ENCODE data around the gene ZBTB7C.

The ZBTB7C gene

DNA sequence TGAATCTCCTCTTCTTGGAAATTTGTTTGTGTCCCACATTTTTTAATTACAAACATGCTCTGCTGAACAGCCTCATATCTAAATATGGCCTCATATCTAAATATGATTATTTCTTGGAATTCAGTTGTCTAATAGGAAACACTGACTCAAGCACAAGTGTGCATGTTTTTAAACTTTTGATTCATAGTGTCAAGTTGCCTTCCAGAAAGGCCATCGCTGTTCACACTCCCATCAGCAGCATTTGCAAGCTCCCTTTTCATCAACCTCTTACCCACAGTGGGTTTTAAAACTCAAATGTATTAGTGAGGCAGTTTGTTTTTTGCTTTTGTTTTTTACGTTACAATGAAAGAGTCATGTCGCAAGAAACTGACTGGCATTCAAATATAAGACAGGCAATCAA, 413.5 kb downstream of the ZBTB7C start:
- H3K4me1 ChIP-seq (ENCODE audit: control insufficient read depth in 5 of 5, insufficient read depth in 5 of 5, low read length in 5 of 5): peaks cover 0 to 7% (median 4%) of the 10 kb centered on the region in 5 donors
- no peak overlapping the region for H3K4me3 ChIP-seq (ENCODE audit: low read depth in 1 of 5, low read length in 5 of 5)
- H3K36me3 ChIP-seq (ENCODE audit: control insufficient read depth in 5 of 5, insufficient read depth in 5 of 5, low read length in 5 of 5): no peaks in the 10 kb centered on the region
- no peaks in the 10 kb centered on the region for H3K27me3 ChIP-seq (ENCODE audit: control insufficient read depth in 5 of 5, insufficient read depth in 4 of 5, low read length in 5 of 5)
- no peak overlapping the region for H3K9ac ChIP-seq (ENCODE audit: low read length in 5 of 5)
- H3K9me3 ChIP-seq (ENCODE audit: control insufficient read depth in 5 of 5, low read length in 5 of 5): peaks cover 0 to 12% (median 8%) of the 10 kb centered on the region in 5 donors
- no peak overlapping the region for H3K27ac ChIP-seq (ENCODE audit: low read depth, low read length)

DNA sequence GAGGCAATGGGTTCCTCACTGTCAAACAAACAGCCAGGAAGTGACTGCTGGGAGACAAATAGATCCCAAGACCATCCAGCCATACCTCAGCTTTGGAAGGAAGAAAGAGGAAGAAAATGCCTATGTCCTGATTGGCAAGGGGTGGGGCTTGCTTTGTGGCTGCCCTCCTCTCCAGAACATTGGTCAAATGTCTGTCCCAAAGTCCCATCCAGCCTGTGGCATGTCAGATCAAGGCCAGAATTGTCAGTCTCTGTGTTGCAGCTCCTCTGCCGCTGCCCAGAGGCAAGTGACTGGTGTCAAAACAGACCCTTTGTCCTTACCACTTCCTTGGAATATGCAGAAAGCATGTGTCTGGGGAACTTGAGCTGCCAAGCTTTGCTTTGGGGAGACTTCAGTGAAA, 415.8 kb downstream of the ZBTB7C start:
- H3K27me3 ChIP-seq (ENCODE audit: control insufficient read depth in 5 of 5, insufficient read depth in 4 of 5, low read length in 5 of 5): no peaks in the 10 kb centered on the region
- peaks cover 0 to 12% (median 8%) of the 10 kb centered on the region in 5 donors for H3K9me3 ChIP-seq (ENCODE audit: control insufficient read depth in 5 of 5, low read length in 5 of 5)
- peaks cover 0 to 7% (median 4%) of the 10 kb centered on the region in 5 donors for H3K4me1 ChIP-seq (ENCODE audit: control insufficient read depth in 5 of 5, insufficient read depth in 5 of 5, low read length in 5 of 5)
- no peak overlapping the region for H3K9ac ChIP-seq (ENCODE audit: low read length in 5 of 5)
- no peaks in the 10 kb centered on the region for H3K36me3 ChIP-seq (ENCODE audit: control insufficient read depth in 5 of 5, insufficient read depth in 5 of 5, low read length in 5 of 5)
- no peak overlapping the region for H3K27ac ChIP-seq (ENCODE audit: low read depth, low read length)
- H3K4me3 ChIP-seq (ENCODE audit: low read depth in 1 of 5, low read length in 5 of 5): no peak overlapping the region

DNA sequence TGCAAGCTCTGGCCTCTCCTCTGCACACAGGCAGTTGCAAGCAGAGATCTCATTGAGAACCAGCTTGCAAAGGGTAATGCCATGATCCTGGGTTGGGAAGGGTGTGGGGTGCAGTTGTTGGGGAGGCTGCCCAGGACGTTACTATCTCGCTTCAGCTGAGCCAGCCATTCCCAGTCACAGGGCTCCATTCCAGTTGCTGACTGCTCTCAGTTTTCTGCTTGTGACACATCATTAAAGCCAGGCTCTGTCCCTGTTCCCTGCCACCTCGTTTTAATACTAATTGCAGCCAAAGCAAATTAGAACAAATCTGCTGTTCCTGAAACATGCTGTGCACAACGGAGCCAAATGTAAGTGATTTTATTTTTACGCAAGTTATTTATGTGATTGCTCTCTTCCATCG, 416.2 kb downstream of the ZBTB7C start:
- Histone ChIP-seq H3K9ac (ENCODE audit: low read length in 5 of 5) (no peak overlapping the region), H3K4me1 (ENCODE audit: control insufficient read depth in 5 of 5, insufficient read depth in 5 of 5, low read length in 5 of 5) (peaks cover 0 to 7% (median 4%) of the 10 kb centered on the region in 5 donors), H3K9me3 (ENCODE audit: control insufficient read depth in 5 of 5, low read length in 5 of 5) (peaks cover 0 to 12% (median 8%) of the 10 kb centered on the region in 5 donors), H3K27ac (ENCODE audit: low read depth, low read length) (no peak overlapping the region), H3K27me3 (ENCODE audit: control insufficient read depth in 5 of 5, insufficient read depth in 4 of 5, low read length in 5 of 5) (no peaks in the 10 kb centered on the region), H3K36me3 (ENCODE audit: control insufficient read depth in 5 of 5, insufficient read depth in 5 of 5, low read length in 5 of 5) (no peaks in the 10 kb centered on the region), H3K4me3 (ENCODE audit: low read depth in 1 of 5, low read length in 5 of 5) (no peak overlapping the region)

DNA sequence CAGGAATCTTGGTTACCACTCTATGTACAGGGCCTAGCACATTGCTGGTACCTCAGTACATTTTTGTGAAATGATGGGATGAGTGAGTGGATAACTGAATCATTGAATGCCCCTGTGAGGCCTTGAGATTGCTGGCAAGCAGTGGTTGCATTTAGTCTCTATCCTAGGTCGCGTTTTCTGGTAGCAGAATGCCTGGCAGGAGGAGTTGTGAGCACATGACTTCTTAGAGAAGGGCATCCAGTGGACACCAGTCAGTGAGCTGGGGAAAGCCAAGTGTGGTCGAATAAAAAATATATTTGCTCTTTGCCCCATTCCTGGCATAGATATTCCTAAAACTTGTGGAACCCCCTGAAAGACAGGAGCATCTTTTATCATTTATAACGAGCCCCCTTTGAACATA, 416.9 kb downstream of the ZBTB7C start:
- Histone ChIP-seq H3K4me1 (ENCODE audit: control insufficient read depth in 5 of 5, insufficient read depth in 5 of 5, low read length in 5 of 5) (peaks cover 0 to 7% (median 4%) of the 10 kb centered on the region in 5 donors), H3K36me3 (ENCODE audit: control insufficient read depth in 5 of 5, insufficient read depth in 5 of 5, low read length in 5 of 5) (no peaks in the 10 kb centered on the region), H3K27ac (ENCODE audit: low read depth, low read length) (no peak overlapping the region), H3K4me3 (ENCODE audit: low read depth in 1 of 5, low read length in 5 of 5) (no peak overlapping the region), H3K9me3 (ENCODE audit: control insufficient read depth in 5 of 5, low read length in 5 of 5) (peaks cover 0 to 8% (median 2%) of the 10 kb centered on the region in 5 donors), H3K9ac (ENCODE audit: low read length in 5 of 5) (no peak overlapping the region), H3K27me3 (ENCODE audit: control insufficient read depth in 5 of 5, insufficient read depth in 4 of 5, low read length in 5 of 5) (no peaks in the 10 kb centered on the region)

DNA sequence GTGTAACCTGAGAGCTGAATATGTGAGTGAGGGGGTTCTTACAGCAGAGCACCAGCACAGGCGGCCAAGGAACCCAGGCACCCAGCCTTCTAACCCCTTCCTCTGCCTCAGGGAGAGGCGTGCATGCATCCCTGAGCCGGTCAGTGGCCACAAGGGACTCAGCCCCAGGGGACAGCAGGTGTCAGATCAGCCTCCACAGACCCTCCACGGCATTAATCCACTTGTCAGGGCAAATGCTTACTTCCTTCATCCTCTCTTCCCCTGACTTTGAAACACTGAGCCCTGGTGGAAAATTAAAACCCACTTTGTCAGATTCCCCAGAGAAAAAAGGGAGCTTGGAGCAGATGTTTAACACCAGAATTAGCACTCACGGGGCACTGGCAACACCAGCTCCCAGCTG, 418.2 kb downstream of the ZBTB7C start:
- Histone ChIP-seq H3K9ac (ENCODE audit: low read length in 5 of 5) (no peak overlapping the region), H3K4me3 (ENCODE audit: low read depth in 1 of 5, low read length in 5 of 5) (no peak overlapping the region), H3K36me3 (ENCODE audit: control insufficient read depth in 5 of 5, insufficient read depth in 5 of 5, low read length in 5 of 5) (no peaks in the 10 kb centered on the region), H3K9me3 (ENCODE audit: control insufficient read depth in 5 of 5, low read length in 5 of 5) (no peaks in the 10 kb centered on the region), H3K27me3 (ENCODE audit: control insufficient read depth in 5 of 5, insufficient read depth in 4 of 5, low read length in 5 of 5) (no peaks in the 10 kb centered on the region), H3K4me1 (ENCODE audit: control insufficient read depth in 5 of 5, insufficient read depth in 5 of 5, low read length in 5 of 5) (peaks cover 0 to 8% (median 4%) of the 10 kb centered on the region in 5 donors), H3K27ac (ENCODE audit: low read depth, low read length) (no peak overlapping the region)

DNA sequence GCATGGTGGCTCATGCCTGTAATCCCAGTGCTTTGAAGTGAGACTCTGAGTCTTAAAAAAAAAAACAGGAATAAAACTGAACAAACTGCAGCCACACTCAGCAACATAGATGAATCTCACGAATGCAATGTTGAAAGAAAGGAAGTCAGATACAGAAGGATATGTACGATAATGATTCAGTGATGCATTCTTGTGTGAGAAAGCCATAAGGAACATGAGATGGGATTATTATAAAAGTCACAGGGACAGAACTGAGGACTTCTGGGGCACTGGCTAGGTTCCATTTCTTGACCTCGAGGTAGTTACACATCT, 421.8 kb downstream of the ZBTB7C start:
- H3K4me3 ChIP-seq (ENCODE audit: low read depth in 1 of 5, low read length in 5 of 5): no peak overlapping the region
- no peak overlapping the region for H3K9ac ChIP-seq (ENCODE audit: low read length in 5 of 5)
- H3K36me3 ChIP-seq (ENCODE audit: control insufficient read depth in 5 of 5, insufficient read depth in 5 of 5, low read length in 5 of 5): no peaks in the 10 kb centered on the region
- H3K27me3 ChIP-seq (ENCODE audit: control insufficient read depth in 5 of 5, insufficient read depth in 4 of 5, low read length in 5 of 5): no peaks in the 10 kb centered on the region
- H3K4me1 ChIP-seq (ENCODE audit: control insufficient read depth in 5 of 5, insufficient read depth in 5 of 5, low read length in 5 of 5): peaks cover 0 to 9% (median 3%) of the 10 kb centered on the region in 5 donors
- H3K9me3 ChIP-seq (ENCODE audit: control insufficient read depth in 5 of 5, low read length in 5 of 5): no peaks in the 10 kb centered on the region
- no peak overlapping the region for H3K27ac ChIP-seq (ENCODE audit: low read depth, low read length)

DNA sequence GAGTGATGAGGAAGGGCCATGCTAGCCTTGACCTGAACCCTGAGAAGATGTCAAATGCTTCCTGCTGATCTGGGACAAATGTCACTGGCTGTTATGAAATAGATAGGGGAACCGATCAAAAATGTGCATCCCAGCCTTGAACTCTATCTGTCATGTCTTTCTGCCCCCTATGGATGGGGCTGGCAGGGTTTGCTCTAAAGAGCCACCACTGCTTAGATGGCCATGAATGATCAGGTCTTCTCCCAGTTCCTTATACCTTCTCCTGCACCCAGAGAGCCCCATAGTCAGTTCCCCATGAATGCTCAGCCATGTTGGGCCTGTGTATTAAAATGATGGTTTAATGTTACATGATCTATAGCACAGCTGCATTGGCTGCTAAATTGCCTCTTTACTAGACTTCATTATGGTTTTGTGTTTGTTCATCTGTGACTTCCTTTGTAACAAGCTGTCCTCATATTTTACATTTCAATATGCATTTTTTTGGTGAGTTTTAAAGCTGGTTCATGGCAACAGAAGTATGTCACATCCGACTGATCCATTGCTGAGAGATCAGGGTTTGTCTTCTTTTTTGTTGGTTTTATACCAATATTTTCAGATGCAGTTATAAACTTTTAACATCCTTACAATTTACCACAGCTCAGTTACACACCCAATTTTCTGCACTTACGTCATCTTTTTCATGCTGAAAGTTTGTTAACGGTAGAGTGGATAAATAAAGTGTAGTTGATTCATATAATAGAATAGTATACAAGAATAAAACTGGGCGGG, 422.4 kb downstream of the ZBTB7C start:
- Histone ChIP-seq H3K9me3 (ENCODE audit: control insufficient read depth in 5 of 5, low read length in 5 of 5) (no peaks in the 10 kb centered on the region), H3K4me1 (ENCODE audit: control insufficient read depth in 5 of 5, insufficient read depth in 5 of 5, low read length in 5 of 5) (peaks cover 0 to 9% (median 3%) of the 10 kb centered on the region in 5 donors), H3K27ac (ENCODE audit: low read depth, low read length) (no peak overlapping the region), H3K36me3 (ENCODE audit: control insufficient read depth in 5 of 5, insufficient read depth in 5 of 5, low read length in 5 of 5) (no peaks in the 10 kb centered on the region), H3K4me3 (ENCODE audit: low read depth in 1 of 5, low read length in 5 of 5) (no peak overlapping the region), H3K27me3 (ENCODE audit: control insufficient read depth in 5 of 5, insufficient read depth in 4 of 5, low read length in 5 of 5) (no peaks in the 10 kb centered on the region), H3K9ac (ENCODE audit: low read length in 5 of 5) (no peak overlapping the region)

DNA sequence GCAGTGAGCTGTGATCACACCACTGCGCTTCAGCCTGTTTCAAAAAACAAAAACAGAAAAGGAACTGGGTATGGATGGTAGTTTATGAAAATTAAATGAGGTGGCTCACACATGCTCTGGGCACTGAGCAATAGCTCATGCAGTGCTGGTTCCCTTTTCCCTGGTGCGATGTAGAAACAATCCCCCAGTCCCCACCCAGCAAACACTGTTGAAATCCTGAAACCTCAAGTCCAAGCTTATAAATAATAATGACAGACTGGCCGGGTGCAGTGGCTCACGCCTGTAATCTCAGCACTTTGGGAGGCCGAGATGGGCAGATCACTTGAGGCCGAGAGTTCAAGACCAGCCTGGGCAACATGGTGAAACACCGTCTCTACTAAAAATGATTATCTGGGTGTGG, 423.3 kb downstream of the ZBTB7C start:
- Histone ChIP-seq H3K9ac (ENCODE audit: low read length in 5 of 5) (no peak overlapping the region), H3K4me3 (ENCODE audit: low read depth in 1 of 5, low read length in 5 of 5) (no peak overlapping the region), H3K4me1 (ENCODE audit: control insufficient read depth in 5 of 5, insufficient read depth in 5 of 5, low read length in 5 of 5) (peaks cover 0 to 9% (median 3%) of the 10 kb centered on the region in 5 donors), H3K27me3 (ENCODE audit: control insufficient read depth in 5 of 5, insufficient read depth in 4 of 5, low read length in 5 of 5) (no peaks in the 10 kb centered on the region), H3K9me3 (ENCODE audit: control insufficient read depth in 5 of 5, low read length in 5 of 5) (no peaks in the 10 kb centered on the region), H3K36me3 (ENCODE audit: control insufficient read depth in 5 of 5, insufficient read depth in 5 of 5, low read length in 5 of 5) (no peaks in the 10 kb centered on the region), H3K27ac (ENCODE audit: low read depth, low read length) (no peak overlapping the region)

DNA sequence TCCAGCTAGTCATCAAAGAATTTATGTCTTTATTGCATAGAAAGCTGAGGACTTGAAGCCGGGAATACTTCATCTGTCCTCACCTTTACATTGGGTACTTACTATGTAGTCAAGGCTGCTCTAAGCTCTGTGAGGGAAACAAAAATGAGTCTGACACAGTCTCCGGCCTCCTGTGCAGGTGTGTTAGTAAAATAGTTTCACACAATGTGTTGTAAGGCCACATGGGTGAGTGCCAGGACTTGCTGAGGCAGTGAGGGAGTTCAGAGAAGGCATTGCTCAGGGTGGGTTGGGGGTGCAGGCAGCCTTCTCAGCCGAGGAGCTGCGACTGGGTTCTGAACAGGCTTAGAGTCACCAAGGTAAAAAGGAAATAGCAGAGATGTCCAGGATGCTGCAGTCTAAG, 424.2 kb downstream of the ZBTB7C start:
- H3K4me1 ChIP-seq (ENCODE audit: control insufficient read depth in 5 of 5, insufficient read depth in 5 of 5, low read length in 5 of 5): peaks cover 0 to 9% (median 3%) of the 10 kb centered on the region in 5 donors

DNA sequence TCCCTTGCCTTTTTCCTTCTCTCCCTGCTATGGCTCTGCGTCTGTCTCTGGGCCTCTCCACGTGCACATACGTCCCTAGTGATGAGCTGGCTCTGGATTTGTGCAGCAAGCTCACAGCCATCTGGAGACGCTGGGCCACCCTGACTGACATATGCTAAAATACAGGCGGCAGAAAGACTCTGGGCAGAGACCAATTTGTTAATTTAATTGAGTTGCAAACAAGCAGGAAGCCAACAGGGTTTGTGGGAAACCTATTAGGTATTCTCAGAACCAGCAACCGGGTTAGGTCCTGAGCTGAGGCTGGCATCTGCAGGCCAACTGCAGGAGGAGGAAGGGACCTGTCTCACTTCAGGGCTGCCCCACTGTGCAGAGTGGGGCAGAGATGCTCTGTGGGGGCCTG, 425.2 kb downstream of the ZBTB7C start:
- no peaks in the 10 kb centered on the region for H3K36me3 ChIP-seq (ENCODE audit: control insufficient read depth in 5 of 5, insufficient read depth in 5 of 5, low read length in 5 of 5)
- H3K4me3 ChIP-seq (ENCODE audit: low read depth in 1 of 5, low read length in 5 of 5): no peak overlapping the region
- H3K4me1 ChIP-seq (ENCODE audit: control insufficient read depth in 5 of 5, insufficient read depth in 5 of 5, low read length in 5 of 5): peaks cover 0 to 9% (median 3%) of the 10 kb centered on the region in 5 donors
- no peaks in the 10 kb centered on the region for H3K27me3 ChIP-seq (ENCODE audit: control insufficient read depth in 5 of 5, insufficient read depth in 4 of 5, low read length in 5 of 5)
- no peaks in the 10 kb centered on the region for H3K9me3 ChIP-seq (ENCODE audit: control insufficient read depth in 5 of 5, low read length in 5 of 5)
- no peak overlapping the region for H3K27ac ChIP-seq (ENCODE audit: low read depth, low read length)
- H3K9ac ChIP-seq (ENCODE audit: low read length in 5 of 5): no peak overlapping the region

More for the DNA sequence above, 424.2 kb downstream of the ZBTB7C start:
- H3K36me3 ChIP-seq (ENCODE audit: control insufficient read depth in 5 of 5, insufficient read depth in 5 of 5, low read length in 5 of 5): no peaks in the 10 kb centered on the region
- H3K9me3 ChIP-seq (ENCODE audit: control insufficient read depth in 5 of 5, low read length in 5 of 5): no peaks in the 10 kb centered on the region
- no peak overlapping the region for H3K4me3 ChIP-seq (ENCODE audit: low read depth in 1 of 5, low read length in 5 of 5)
- H3K27ac ChIP-seq (ENCODE audit: low read depth, low read length): no peak overlapping the region
- no peak overlapping the region for H3K9ac ChIP-seq (ENCODE audit: low read length in 5 of 5)
- no peaks in the 10 kb centered on the region for H3K27me3 ChIP-seq (ENCODE audit: control insufficient read depth in 5 of 5, insufficient read depth in 4 of 5, low read length in 5 of 5)
